DND-41 (cell line): ENCODE data around the gene TSPY1.
"Not testable (repeated sequence)": the region's sequence is repeated elsewhere in the genome, so short reads cannot be mapped to it uniquely, and the experiment has no call there.

Experiments
- ATAC-seq: fragments of 200-7000 bp; cut with Tn5 transposase; 3 replicates; pipeline ENCODE4 v1.9.1; 2021; ENCODE audit warnings: low read depth; ENCODE audit not compliant: insufficient read depth
- DNase-seq: peaks from one replicate; pipeline ENCODE4 v3.0.0-alpha.2; 2020
- H2AFZ ChIP-seq: 2 replicates; pipeline ENCODE4 v1.6.0; 2012; ENCODE audit warnings: low read depth, low read length
- H3K27ac ChIP-seq: 2 replicates; pipeline ENCODE4 v1.5.1; 2012; ENCODE audit warnings: low read length, inconsistent platforms
- H3K27me3 ChIP-seq: fragments of 200-600 bp; sonication (generic); 2 replicates; pipeline ENCODE4 v1.6.0; 2012; ENCODE audit warnings: low read length, mild to moderate bottlenecking, inconsistent platforms; ENCODE audit not compliant: insufficient read depth, poor library complexity
- H3K36me3 ChIP-seq: 2 replicates; pipeline ENCODE4 v1.5.1; 2012; ENCODE audit warnings: low read length, inconsistent platforms; ENCODE audit not compliant: insufficient read depth
- H3K4me1 ChIP-seq: 2 replicates; pipeline ENCODE4 v1.5.1; 2012; ENCODE audit warnings: mild to moderate bottlenecking, low read length; ENCODE audit not compliant: insufficient read depth
- H3K4me2 ChIP-seq: 2 replicates; pipeline ENCODE4 v1.6.0; 2012; ENCODE audit warnings: mild to moderate bottlenecking, moderate library complexity, low read length, inconsistent platforms; ENCODE audit not compliant: insufficient read depth
- H3K4me3 ChIP-seq, 2 experiments: fragments of 200-600 bp in 1 of 2; shearing (Covaris generic) in 1 of 2; 2 replicates each; pipeline ENCODE4 v1.5.1; 2012 to 2016; ENCODE audit warnings: inconsistent platforms in 2 of 2, low read length in 2 of 2, mild to moderate bottlenecking in 2 of 2, low read depth in 1 of 2, moderate library complexity in 1 of 2
- H3K79me2 ChIP-seq: 2 replicates; pipeline ENCODE4 v1.6.0; 2012; ENCODE audit warnings: low read length, inconsistent platforms; ENCODE audit not compliant: insufficient read depth
- H3K9ac ChIP-seq: 2 replicates; pipeline ENCODE4 v1.6.0; 2012; ENCODE audit warnings: low read depth, mild to moderate bottlenecking, inconsistent platforms, low read length, moderate library complexity
- H3K9me3 ChIP-seq: 2 replicates; pipeline ENCODE4 v1.5.1; 2012; ENCODE audit warnings: low read length, moderate library complexity, mild to moderate bottlenecking, inconsistent platforms; ENCODE audit not compliant: insufficient read depth, severe bottlenecking
- H4K20me1 ChIP-seq: 2 replicates; pipeline ENCODE4 v1.6.0; 2012; ENCODE audit warnings: low read length; ENCODE audit not compliant: insufficient read depth

TSPY1 gene

GRCh38 chrY:9466655-9467054, at the start of gene TSPY1:
TSS of gene TSPY1 (plus strand) at chrY:9466955. CDS start at chrY:9467001, 46 bp downstream.
- DNase-seq, H3K9me3 ChIP-seq, H3K4me2 ChIP-seq: not testable (repeated sequence)

GRCh38 chrY:9486967-9487366, 20.2 kb downstream of the TSPY1 start, which contains the start of gene TSPY9:
TSS of gene TSPY9 (plus strand) at chrY:9487267. CDS start at chrY:9487313, 46 bp downstream.
- H3K79me2 ChIP-seq, H3K4me1 ChIP-seq, H3K36me3 ChIP-seq, H3K27me3 ChIP-seq, H3K4me3 ChIP-seq, H3K9ac ChIP-seq, H3K27ac ChIP-seq, H2AFZ ChIP-seq, H3K4me2 ChIP-seq, H4K20me1 ChIP-seq, DNase-seq, H3K9me3 ChIP-seq, ATAC-seq: not testable (repeated sequence)

More at GRCh38 chrY:9466655-9467054, at the start of gene TSPY1:
- not testable (repeated sequence) for H3K36me3 ChIP-seq, H4K20me1 ChIP-seq, H3K27ac ChIP-seq, H3K79me2 ChIP-seq, H3K27me3 ChIP-seq, H3K4me1 ChIP-seq, ATAC-seq, H3K9ac ChIP-seq, H2AFZ ChIP-seq, H3K4me3 ChIP-seq

DNA sequence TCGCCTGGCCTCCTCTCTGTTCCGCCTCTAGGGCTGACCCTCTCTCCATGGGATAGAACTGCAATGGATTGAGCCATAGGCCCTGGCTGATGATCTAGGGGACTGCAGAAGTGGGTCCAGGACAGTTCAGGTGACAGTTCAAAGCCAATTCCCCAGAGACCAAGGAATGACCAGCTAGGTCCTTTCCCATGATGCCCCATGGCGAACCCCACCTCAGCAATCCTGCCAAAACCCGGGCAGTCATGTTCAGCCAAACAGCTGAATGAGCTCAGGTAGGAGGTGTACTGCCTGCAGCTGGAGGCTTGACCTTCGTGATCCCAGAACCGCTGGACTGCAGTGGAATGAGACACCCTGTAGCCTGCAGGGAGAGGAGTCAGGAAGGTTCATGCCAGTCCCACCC, 37.6 kb downstream of the TSPY1 start:
- not testable (repeated sequence) for DNase-seq, H3K4me3 ChIP-seq, H3K4me1 ChIP-seq, H2AFZ ChIP-seq, H3K9ac ChIP-seq, H4K20me1 ChIP-seq, ATAC-seq, H3K4me2 ChIP-seq, H3K9me3 ChIP-seq, H3K27ac ChIP-seq, H3K79me2 ChIP-seq, H3K27me3 ChIP-seq, H3K36me3 ChIP-seq

- H3K27ac ChIP-seq, H2AFZ ChIP-seq, H3K9me3 ChIP-seq, H3K36me3 ChIP-seq, H3K4me2 ChIP-seq, H3K9ac ChIP-seq, H3K4me1 ChIP-seq, H3K4me3 ChIP-seq, ATAC-seq, DNase-seq, H4K20me1 ChIP-seq, H3K27me3 ChIP-seq, H3K79me2 ChIP-seq: not testable (repeated sequence)
These were observed 49.5 kb downstream of the TSPY1 start for GRCh38 chrY:9516287-9516686.
